GM10266 (cell line): Measurements from ENCODE around the gene CYP1A2.

Experiments used
- DNase-seq: peaks from one replicate; pipeline ENCODE4 v3.0.0; 2012; ENCODE audit errors: extremely low spot score
- TF ChIP-seq, protein P1 (sequence below): IDR thresholded peaks from 2 replicates; pipeline ENCODE4 v1.5.1; 2012; ENCODE audit warnings: mild to moderate bottlenecking, low read depth; ENCODE audit not compliant: control insufficient read depth, insufficient read depth; ENCODE audit errors: missing control alignments

Gene CYP1A2

DNA sequence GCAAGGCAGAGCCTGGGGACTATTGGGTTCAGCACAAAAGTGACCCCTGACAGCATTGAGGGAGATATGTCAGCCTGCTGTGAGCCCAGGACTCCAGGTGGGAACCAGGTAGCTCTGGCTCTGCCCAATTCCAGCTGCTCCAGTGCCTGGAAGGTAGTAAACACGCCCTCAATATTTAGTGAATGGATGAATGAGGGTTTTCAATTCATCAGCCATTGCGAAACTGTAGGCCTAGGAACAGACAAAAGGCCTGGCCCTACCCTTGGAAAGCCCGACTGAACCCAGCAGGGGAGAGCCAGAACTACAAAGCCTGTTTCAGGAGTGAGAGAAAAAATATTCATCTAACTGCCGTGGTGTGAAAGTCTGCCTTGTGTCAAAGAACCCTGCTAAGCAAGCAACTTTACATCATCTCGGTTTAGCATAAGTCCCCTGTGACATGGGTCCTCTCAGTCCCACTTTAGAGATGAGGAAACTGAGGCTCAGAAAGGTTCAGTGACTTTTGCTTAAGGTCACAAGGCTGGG lies 25.1 kb downstream of the CYP1A2 start:
- no peak for DNase-seq
- TF ChIP-seq, protein P1, sequence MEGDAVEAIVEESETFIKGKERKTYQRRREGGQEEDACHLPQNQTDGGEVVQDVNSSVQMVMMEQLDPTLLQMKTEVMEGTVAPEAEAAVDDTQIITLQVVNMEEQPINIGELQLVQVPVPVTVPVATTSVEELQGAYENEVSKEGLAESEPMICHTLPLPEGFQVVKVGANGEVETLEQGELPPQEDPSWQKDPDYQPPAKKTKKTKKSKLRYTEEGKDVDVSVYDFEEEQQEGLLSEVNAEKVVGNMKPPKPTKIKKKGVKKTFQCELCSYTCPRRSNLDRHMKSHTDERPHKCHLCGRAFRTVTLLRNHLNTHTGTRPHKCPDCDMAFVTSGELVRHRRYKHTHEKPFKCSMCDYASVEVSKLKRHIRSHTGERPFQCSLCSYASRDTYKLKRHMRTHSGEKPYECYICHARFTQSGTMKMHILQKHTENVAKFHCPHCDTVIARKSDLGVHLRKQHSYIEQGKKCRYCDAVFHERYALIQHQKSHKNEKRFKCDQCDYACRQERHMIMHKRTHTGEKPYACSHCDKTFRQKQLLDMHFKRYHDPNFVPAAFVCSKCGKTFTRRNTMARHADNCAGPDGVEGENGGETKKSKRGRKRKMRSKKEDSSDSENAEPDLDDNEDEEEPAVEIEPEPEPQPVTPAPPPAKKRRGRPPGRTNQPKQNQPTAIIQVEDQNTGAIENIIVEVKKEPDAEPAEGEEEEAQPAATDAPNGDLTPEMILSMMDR = no peak

DNA sequence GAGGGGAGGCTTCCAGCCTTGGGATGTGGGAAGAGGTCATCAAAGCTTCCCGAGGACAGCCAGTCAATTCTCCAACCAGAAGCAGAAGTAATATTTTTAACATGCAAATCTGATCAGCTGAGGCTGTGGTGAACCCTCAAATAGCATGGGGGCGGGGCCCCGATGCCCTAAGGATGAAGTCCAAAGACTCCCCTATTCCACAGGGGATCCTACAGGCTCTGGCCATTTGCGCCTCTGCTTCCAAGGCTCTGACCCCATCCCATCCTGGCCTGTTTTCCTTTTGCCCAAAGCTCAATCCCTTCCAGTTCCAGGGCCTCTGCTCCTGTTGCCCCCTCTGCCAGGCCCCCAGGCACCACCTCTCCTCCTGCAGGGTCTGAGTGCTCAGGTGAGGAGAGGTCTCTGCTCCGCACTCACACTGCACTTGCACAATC lies 26.5 kb downstream of the CYP1A2 start:
- TF ChIP-seq, protein P1 = no peak

DNA sequence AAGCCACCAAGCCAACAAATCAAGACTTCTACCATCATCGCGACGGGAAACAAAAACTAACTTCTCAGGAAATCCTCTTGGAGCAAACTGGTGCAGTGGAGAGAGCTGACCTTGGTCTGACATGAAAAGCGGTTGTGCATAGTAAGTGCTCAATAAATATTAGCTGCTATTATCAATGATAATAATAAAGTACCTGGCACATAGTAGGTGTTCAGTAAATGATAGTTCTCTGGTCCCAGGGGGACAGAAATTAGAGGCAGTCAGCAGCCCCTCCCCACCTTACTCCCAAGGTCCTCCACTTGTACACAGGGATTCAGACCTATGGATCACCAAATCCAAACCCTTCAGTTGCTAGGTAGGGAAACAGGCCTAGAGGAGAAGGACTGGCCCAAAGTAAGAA lies 27.2 kb downstream of the CYP1A2 start:
- DNase-seq = no peak
- TF ChIP-seq, protein P1 = no peak

More for the DNA sequence above, 26.5 kb downstream of the CYP1A2 start:
- no peak for DNase-seq

DNA sequence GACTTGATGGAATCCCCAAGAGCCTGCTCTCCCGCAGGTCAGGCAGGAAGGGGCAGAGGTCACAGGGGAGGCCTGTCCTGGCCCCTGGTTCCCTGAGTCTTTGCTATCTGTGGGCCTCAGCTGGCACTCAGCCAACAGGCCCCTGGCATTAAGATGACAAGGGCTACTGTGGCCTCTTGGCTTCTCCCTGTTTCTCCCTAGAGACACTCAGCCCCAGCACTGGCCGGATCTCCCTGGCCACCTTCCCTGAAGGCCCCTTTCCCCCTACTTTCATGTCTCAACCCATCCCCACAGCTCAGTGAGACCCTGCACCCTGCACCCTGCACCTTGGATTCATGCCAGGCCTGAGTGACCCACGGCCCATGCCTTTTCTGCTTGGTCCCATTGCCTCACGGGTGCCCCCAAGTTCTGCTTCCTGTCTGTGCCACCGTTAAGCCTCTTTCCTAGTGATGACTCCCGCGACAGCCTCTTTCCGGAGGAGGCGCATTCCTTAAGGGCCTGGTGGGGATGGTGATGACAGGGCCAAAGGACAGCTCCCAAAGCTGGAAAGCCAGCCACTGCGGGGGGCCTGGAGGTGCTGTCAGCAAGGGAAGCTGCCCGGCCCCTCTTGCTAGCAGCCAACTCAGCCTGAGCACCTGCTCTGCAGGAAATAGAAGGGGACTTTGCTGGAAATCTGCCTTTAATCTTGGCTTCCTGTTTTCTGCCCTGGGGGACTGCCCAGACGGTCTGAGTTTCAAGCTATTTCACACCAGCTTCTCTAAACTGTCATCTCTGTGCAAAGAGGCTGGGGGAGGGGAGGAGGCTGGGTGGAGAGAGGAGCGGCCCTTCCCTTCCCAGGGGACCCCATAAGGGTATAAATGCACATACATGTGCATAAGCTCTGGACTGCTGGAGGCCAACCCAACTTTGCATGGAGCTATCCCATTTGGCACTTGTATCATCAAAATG lies 28.4 kb downstream of the CYP1A2 start:
- peak; percentile 85 for DNase-seq

DNA sequence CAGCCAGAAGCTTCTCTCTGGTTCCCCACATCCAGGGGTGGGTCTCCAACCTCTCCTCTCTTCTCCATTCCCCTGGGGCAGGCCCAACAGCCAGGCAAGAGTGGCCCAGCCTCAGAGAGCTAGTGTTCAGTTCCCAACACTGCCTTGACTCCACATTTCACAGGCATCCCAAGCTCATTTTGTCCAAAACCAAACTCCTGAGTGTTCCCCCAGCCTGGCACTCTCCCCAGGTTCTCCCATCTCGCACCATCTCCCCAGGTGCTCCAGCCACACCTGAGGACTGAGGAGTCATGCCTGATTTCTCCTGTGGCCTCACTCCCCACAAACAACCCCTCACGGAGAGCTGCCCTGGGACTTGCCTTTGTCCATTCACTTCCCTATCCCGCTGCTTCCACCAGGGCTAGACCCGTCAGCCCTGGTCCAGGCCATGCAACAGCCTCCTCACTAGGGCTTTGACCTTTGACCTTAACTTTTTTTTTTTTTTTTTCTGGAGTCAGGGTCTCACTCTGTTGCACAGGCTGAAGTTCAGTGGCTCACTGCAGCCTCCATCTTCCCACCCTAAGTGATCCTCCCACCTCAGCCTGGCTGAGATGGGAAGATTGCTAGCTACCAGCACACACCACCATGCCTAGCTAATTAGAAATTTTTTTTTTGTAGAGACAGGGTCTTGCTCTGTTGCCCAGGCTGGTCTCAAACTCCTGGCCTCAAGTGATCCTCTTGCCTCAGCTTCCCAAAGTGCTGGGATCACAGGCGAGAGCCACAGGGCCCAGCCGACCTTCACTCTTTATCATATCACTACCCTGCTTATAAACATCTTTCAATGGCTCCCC lies 29.3 kb downstream of the CYP1A2 start:
- TF ChIP-seq, protein P1 = no peak
- DNase-seq = no peak

More for the DNA sequence above, 28.4 kb downstream of the CYP1A2 start:
- TF ChIP-seq, protein P1 = no peak

DNA sequence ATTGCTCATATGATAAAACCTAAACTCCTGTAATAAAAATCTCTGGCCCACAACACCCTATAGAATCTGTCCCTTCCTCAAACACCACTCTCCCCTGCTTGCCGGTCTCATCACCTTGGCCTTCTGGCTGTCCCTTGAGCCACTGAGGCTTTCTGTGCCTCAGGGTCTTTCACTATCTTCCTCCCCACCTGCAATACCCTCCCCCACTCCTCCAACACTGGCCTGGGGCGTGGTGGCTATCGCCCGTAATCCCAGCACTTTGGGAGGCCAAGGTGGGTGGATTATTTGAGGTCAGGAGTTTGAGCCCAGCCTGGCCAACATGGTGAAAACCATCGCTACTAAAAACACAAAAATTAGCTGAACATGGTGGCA lies 29.9 kb downstream of the CYP1A2 start:
- TF ChIP-seq, protein P1 = no peak
- DNase-seq = no peak
